ENCODE data around the gene SULT1A4. TPM values are rescaled to one million over a fixed set of nuclear protein-coding genes. Genes with fewer than 3 reads are reported as not detected.

Gene SULT1A4
- total RNA-seq, 2 donors from 2014 or later = 4.7 to 16.6 TPM

Other genes starting within 250 kb of the SULT1A4 start
- gene NPIPB11, start 53.2 kb upstream of the SULT1A4 start, total RNA-seq = 1 to 10 TPM in 1 of 2 donors, under 1 TPM in 1; 0.71 to 1.3 TPM
- 1 to 10 TPM; 7.1 to 7.8 TPM for gene BOLA2, start 5.6 kb upstream of the SULT1A4 start, total RNA-seq
- gene SLX1B, start 5.4 kb upstream of the SULT1A4 start, total RNA-seq = 10 to 100 TPM; 15.1 to 22.3 TPM
- 10 to 100 TPM; 40.9 to 53.8 TPM for gene NPIPB12, start 46.5 kb downstream of the SULT1A4 start, total RNA-seq
- 1 to 10 TPM; 2.2 to 3.7 TPM for gene SPN, start 203.3 kb downstream of the SULT1A4 start, total RNA-seq
- gene QPRT, start 219.3 kb downstream of the SULT1A4 start, total RNA-seq = 1 to 10 TPM; 1.7 to 7.4 TPM